GM10266 (cell line): ENCODE results near the gene AGTRAP.

ENCODE experiments used
- DNase-seq: peaks from one replicate; pipeline ENCODE4 v3.0.0; 2012; ENCODE audit errors: extremely low spot score
- TF ChIP-seq, protein P1 (sequence below): IDR thresholded peaks from 2 replicates; pipeline ENCODE4 v1.5.1; 2012; ENCODE audit warnings: mild to moderate bottlenecking, low read depth; ENCODE audit not compliant: control insufficient read depth, insufficient read depth; ENCODE audit errors: missing control alignments

Gene AGTRAP

DNA sequence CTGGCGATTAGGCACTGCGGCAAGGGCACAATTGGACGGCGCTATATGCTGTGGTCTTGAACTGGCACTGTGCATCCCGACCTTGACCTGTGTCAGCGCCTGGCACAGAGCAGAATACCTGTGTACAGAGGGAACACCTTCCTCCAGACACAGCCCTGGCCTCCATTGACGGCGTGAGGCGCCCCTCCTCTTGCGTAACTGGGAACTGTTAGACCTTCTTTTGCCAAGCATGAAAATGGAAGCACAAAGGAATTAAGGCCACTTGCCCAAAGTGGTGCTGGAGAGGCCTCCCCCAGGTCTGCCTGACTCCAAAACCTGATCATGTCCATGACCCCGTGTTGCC is 6.8 kb upstream of the AGTRAP start:
- TF ChIP-seq, protein P1, sequence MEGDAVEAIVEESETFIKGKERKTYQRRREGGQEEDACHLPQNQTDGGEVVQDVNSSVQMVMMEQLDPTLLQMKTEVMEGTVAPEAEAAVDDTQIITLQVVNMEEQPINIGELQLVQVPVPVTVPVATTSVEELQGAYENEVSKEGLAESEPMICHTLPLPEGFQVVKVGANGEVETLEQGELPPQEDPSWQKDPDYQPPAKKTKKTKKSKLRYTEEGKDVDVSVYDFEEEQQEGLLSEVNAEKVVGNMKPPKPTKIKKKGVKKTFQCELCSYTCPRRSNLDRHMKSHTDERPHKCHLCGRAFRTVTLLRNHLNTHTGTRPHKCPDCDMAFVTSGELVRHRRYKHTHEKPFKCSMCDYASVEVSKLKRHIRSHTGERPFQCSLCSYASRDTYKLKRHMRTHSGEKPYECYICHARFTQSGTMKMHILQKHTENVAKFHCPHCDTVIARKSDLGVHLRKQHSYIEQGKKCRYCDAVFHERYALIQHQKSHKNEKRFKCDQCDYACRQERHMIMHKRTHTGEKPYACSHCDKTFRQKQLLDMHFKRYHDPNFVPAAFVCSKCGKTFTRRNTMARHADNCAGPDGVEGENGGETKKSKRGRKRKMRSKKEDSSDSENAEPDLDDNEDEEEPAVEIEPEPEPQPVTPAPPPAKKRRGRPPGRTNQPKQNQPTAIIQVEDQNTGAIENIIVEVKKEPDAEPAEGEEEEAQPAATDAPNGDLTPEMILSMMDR = no peak
- no peak for DNase-seq

GRCh38 chr1:11729498-11730428 is 6.2 kb upstream of the AGTRAP start:
- TF ChIP-seq, protein P1 = no peak

DNA sequence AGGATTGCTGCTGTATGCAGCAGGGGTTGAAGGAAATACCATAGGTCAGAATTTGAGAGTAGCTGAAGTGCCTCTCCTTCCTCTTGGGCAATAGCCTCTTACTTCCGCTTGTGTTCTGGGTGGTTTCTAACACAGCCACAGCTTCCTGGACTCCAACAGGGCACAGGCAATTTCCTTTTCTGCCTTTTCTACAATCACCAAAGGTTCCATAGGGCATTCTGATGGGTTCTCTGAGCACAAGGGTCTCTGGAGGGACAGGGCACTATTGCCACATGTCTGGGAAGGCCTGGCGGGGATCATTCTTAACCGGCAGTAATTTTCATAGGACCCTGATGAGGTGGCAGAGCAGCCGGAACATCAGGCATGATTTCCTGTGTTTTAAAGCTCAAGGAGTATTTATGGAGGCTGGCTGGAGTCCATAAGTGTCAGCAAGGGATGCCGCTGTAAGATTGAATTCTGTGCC is 5.5 kb upstream of the AGTRAP start:
- TF ChIP-seq, protein P1 = no peak
- DNase-seq = no peak

More at GRCh38 chr1:11729498-11730428, 6.2 kb upstream of the AGTRAP start:
- no peak for DNase-seq

GRCh38 chr1:11731691-11732283 is 4.1 kb upstream of the AGTRAP start:
- TF ChIP-seq, protein P1 = no peak
- DNase-seq = no peak

GRCh38 chr1:11733306-11733705 is 2.6 kb upstream of the AGTRAP start:
- no peak for DNase-seq
- TF ChIP-seq, protein P1 = no peak

DNA sequence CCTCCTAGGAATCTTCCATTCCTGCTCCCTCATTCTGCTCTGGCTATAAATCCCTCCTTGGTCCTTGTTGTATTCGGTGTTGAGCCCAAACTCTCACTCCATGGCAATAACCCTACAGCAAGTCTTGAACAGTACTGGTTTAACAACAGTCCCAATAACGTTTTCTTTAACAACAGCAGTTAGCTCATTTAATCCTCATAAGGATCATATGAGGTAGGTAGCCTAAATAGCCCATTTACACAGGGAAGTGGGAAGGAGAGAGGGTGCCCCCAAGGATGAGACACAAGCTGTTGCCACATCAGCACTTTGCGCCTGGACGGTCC is 444 bp upstream of the AGTRAP start:
- DNase-seq = no peak
- TF ChIP-seq, protein P1 = no peak
